ENCODE data around the gene SCAPER.

Gene SCAPER

GRCh38 chr15:76664411-76664810 is 240.7 kb downstream of the SCAPER start:
- DNase-seq, result no peak

DNA sequence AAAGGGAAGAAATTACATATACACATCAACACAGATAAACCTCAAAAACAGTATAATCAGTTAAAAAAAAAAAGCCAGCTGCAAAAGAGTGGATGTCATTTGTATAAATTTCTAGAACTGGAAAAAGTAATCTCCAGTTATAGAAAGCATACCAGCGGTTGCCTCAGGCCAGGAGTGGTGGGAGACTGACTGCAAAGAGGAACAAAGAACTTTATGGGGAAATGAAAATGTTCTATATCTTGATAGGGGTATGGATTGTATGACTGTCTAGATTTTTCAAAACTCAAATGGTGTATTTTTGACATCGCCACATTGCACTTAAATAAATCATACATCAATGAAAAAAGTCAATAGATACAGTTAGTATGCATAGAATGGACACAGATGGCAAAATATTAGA is 241.6 kb downstream of the SCAPER start:
- no peak for DNase-seq

DNA sequence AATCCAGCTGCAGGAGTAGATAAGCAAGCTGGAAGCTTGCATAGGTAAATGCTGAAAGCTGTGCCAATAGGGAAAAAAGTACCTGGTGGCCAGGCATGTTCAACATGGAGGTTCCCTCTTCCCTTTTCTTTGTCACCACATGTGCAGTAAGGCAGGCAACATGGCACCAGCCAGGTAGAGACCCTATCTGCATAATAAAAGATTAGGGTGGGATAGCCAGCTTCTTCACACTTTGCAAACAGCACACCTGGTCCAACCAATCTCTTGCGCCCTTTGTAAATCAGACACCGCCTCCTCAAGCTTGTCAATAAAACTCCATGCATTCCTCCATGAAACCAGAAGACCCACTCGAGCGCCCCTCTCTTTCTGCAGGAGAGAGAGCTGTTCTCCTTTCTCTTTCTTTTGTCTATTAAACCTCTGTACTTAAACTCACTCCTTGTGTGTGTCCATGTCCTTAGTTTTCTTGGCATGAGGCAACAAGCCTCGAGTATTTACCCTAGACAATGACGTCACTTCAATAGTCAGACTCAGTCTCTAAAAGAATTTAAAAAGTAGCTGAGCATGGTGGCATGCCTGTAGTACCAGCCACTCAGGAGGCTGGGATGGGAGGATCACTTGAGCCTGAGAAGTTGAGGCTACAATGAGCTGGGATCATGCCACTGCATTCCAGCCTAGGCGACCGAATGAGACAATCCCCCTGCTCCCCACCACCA is 256.3 kb downstream of the SCAPER start:
- no peak for DNase-seq

GRCh38 chr15:76647612-76648011 is 257.5 kb downstream of the SCAPER start:
- no peak for DNase-seq

- no peak for DNase-seq
These were observed 260.5 kb downstream of the SCAPER start for GRCh38 chr15:76644646-76645045.

DNA sequence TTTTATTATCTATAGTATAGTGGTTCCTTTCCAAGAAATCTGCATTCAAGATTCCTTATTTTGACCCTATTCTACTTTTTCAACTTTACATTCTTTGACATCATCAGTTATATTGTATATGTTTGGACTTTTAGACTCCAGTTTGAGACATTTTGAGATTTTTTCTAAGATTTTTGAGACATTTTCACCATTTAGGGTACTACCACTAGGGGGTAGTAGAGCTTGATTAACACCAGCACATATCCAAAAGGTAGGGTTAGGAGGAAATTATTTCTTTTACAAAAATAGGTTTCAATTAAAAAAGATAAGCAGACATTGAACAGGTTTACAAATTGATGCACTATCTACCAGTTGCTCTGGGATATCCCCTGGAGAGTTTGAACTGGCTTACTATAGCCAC is 262.5 kb downstream of the SCAPER start:
- peak in 1 of 5 experiments; percentile 43 for DNase-seq

GRCh38 chr15:76637166-76637565 is 268.0 kb downstream of the SCAPER start:
- no peak for DNase-seq

DNA sequence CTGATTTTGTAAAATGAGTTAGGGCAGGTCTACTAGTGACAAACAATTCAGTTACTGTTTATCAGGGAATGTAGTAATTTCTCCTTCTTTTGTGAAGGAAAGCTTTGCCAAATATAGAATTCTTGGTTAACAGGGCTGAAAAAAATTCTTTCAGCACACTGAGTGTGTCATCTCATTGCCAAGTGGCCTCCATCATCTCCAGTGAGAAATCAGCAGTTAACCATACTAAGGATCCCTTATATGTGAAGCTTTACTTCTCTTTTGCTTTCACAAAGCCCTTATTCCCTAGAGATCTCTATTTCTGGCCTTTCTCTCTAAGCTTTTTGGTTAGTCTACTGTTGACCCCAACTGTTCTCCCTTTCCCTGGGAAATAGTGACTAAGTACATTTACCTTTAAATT is 269.1 kb downstream of the SCAPER start:
- peak in 1 of 5 experiments; percentile 6 for DNase-seq

DNA sequence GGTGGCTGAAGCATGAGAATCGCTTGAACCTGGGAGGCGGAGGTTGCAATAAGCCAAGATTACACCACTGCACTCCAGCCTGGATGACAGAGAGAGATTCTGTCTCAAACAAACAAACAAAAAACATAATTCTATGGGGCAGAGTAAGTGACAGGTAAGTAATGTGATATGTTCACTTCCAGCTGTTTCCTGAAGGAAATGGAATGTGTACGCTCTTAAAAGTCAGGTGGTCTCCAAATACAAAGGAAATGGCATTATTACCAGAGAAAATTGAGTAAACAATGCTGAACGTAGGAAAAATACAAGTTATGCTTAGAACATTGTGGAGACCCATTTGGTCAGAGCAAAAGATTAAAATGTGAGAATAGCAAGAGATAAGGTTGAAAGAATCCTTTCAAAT is 278.5 kb downstream of the SCAPER start:
- no peak for DNase-seq

DNA sequence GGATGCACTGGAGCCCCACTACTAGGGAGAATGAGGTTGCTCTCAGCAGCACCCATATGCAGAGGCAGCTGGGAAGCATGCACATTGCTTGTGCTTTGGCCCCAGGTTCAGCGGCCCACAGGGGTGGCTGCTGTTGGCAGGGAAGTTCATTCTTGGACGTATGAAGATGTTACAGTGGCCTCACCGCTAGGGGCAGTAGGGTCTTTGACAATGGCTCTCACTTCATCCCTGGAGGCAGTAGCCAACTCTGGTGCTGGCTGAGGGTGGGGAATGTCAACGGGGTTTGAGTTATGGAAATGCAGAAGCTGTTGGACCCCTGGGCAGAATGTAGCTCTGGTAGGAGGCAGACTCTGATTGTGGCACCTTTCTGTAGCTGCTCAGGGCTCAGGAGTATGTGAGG is 279.9 kb downstream of the SCAPER start:
- DNase-seq, result no peak

- DNase-seq, result peak in 1 of 5 experiments; percentile 43
These were observed 290.4 kb downstream of the SCAPER start for GRCh38 chr15:76614725-76615124.

DNA sequence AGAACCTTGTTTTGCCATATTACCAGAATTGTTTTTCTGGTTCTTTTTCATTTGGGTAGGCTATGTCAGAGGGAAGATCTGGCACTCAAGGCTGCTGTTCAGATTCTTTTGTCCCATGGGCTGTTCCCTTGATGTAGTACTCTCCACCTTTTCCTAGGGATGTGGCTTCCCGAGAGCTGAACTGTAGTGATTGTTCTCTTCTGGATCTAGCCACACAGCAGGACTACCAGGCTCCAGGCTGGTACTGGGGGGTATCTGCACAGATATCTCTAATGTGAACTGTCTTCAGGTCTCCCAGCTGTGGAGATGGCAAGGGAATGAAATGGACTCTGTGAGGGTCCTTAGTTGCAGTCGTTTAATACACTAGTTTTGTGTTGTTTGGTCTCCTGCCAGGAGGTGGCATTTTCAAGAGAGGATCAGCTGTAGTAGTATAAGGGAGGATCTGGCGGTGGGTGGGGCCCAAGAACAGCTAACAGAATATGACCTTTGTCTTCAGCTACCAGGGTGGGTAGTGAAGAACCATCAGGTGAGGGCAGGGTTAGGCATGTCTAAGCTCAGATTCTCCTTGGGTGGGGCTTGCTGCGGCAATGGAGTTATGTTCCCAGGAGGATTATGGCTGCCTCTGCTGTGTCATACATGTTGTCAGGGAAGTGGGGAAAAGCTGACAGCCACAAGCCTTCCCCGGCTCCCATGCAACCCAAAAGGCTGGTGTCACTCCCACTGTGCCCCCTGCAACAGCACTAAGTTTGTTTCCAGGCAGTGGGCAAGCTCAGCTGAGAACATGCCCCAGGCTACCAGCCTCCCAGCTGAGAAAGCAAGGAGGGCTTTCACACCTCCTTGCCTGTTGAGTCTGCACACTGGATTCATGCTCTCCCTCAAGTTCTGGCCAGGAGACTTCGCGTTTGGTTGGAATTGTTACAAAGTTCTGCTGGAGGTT is 316.1 kb downstream of the SCAPER start:
- DNase-seq, result no peak

GRCh38 chr15:76585576-76585897 is 319.6 kb downstream of the SCAPER start:
- no peak for DNase-seq

DNA sequence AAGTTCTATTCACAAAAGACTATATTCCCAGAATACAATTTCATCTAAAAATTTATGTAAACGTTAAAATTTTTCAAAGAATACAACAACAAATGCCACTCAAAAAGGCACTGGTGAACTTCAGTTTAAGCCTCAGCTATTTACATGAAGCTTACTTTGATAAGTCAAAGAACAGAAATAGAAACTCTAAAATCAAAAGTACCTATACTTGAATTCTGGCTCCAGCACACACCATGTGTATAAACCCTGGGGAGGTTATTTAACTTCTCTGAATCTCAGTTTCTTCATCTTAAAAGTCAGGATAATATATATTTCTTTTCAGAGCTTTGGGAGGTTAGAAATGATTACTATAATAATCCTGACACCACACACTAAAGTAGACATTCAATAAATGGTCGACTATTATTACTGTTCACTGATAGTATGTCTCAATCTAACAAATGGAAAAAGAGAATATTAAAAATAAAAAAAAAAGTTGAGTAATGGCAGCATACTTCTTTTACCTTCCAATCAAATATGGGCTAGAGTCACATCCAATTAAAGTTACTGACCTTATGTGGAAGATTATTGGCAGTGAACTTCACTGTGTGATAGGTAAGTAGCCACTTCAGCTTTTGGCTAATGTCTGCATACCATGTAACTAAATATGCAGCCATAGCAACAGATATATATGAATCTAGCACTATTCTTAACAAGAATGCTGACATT is 320.1 kb downstream of the SCAPER start:
- no peak for DNase-seq

- no peak for DNase-seq
These were observed 322.6 kb downstream of the SCAPER start for GRCh38 chr15:76582550-76582949.

DNA sequence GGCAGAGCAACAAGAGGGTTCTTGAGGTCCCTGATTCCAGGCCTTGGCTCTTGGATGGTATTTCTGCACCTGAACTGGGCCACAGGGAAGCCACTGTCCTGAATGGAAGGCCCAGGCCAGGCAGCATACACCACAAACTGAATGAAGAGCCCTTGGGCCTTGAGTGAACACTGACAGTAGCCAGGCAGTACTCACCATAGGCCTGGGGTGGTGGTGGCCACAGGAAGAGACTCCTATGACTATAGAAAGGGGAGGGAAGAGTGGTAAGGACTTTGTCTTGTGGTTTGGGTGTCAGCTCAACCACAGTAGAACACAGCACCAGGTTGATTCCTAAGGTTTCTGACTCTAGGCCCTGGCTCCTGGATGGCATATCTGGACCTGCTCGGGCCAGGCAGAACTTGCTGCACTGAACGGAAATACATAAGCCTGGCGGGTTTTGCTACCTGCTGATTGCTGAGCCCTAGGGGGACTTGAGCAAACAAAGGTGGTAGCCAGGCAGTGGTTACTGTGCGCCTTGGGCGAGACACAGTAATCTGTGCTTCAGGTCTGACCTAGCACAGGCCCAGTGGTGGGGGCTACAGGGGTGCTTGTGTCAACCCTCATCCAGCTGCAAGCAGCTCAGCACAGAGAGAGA is 327.1 kb downstream of the SCAPER start:
- peak in 1 of 5 experiments; percentile 21 for DNase-seq

DNA sequence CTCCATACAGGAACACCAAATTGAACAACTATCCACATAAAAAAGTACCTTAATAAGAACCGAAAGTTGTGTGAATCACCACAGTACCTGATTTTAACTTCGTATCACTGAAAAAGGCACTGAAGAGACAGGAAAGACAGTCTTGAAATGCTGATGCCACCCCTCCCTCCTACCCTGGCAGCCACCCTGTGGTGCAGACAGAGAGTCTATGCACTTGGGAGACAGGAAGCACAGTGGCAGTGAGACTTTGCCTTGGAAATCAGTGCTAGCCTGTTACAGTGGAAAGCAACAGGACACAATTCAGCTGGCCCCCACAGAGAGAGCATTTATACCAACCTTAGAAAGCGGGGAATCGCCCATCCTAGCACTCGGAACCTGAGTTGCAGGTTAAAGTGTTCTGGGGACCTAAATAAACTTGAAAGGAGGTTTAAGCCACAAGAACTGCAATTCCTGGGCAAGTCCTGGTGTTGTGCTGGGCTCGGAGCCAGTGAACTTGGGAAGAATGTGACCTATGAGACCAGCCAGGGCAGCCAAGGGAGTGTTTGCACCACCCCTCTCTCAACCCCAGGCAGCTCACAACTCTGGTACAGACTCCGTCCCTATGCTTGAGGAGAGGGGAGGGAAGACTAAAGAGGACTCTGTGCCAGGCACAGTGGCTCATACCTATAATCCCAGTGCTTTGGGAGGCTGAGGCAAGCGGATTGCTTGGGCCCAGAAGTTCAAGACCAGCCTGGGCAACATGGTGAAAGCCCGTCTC is 328.4 kb downstream of the SCAPER start:
- peak in 1 of 5 experiments; percentile 41 for DNase-seq

DNA sequence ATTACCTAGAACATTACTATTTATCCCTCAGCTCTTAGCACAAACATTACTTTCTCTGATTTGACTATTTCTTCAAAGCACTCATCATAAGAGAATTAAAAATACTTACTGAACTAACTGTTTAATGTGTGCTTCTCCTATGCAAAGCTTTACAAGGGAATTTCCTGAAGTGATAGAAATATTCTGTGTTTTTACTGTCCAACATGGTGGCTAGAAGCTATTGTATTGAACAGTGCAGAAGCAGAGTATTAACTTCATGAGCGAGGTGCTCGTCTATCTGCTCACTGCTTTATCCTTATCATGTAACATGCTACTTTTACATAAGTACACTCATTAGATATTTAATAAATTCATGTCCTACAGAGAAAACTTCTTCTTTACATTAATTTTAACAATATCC is 329.5 kb downstream of the SCAPER start:
- no peak for DNase-seq

GRCh38 chr15:76575274-76575673 is 329.9 kb downstream of the SCAPER start:
- DNase-seq, result peak in 1 of 5 experiments; percentile 40

DNA sequence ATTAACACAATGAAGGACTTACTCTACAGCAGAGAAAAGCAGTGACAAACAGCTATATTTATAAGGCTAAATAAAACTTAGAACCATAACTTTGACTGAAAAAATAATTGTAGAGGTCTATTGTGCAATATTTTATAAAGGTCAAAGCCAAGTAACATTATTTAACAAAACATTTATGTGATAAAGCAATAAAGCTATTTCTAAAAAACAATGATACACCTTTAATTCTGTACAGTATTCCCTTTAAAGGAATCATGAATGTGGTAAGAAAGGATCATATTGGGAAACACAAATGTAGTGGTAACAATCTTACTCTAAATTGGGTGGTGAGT is 332.2 kb downstream of the SCAPER start:
- no peak for DNase-seq

- DNase-seq, result no peak
These were observed 338.9 kb downstream of the SCAPER start for GRCh38 chr15:76566276-76566675.

DNA sequence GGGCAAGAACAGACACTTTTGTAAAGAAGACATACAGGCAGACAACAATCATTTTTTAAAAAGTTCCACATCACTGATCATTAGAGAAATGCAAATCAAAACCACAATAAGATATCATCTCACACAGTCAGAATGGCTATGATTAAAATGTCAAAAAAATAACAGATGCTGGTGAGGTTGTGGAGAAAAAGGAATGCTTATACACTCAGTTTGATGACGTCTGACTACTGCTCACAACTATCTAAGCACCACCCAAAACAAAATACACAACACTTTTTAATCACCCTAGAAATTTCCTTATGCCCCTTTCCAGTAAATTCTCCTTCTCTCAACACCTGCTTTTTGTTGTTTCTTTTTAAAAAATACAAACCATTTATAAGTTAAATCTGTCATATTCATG is 339.8 kb downstream of the SCAPER start:
- DNase-seq, result peak in 1 of 5 experiments; percentile 4
